ENCODE data around the gene USP5.

DNA sequence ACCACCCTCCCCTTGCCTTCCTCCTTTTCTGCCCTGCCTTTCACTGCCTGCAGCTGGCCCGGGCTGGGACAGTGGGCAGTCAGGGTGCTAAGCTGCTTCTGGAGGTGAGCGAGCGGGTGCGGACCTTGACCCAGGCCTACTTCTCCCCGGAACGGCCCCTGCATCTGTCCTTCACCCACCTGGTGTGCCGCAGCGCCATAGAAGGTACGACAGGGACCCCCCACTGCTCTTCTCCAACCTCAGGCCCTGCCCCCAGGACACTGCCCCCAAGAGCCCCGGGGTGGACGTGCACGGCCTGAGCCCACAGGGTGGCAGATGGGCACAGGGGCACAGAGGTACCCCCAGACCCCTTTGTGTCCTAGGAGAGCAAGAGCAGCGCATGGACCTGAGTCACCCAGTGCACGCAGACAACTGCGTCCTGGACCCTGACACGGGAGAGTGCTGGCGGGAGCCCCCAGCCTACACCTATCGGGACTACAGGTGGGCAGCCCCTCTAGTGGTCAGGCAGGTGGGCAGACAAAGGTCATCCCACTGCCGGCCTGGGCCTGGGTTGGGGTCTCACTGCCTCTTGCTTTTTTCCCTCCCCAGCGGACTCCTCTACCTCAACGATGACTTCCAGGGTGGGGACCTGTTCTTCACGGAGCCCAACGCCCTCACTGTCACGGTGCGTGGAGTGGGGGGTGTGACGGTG, 14.4 kb upstream of the USP5 start:
- TF ChIP-seq POLR2AphosphoS5 (IDR thresholded peaks at IDR 0.05; ENCODE audit: borderline replicate concordance, low read depth, low read length) (no peak), EZH2 (IDR thresholded peaks at IDR 0.05) (no peak)

Measured in SK-N-MC (cell line).